Neural cell (in vitro differentiated cells): ENCODE results near the gene NSG1. TPM values are rescaled to one million over a fixed set of nuclear protein-coding genes. Genes with fewer than 3 reads are reported as not detected.

Experiments
- H2AFZ ChIP-seq: fragments of 200-600, 300-800 bp; sonication (generic), shearing (Covaris generic); 2 replicates; pipeline ENCODE4 v1.6.0; 2014; ENCODE audit warnings: low read depth, mild to moderate bottlenecking, antibody characterized with exemption, low read length, moderate library complexity
- H3F3A ChIP-seq: fragments of 200-600 bp; shearing (Covaris generic); 2 replicates; pipeline ENCODE4 v1.6.1; 2016; ENCODE audit warnings: mild to moderate bottlenecking, moderate library complexity, mixed read lengths, antibody characterized with exemption, low read length; ENCODE audit not compliant: insufficient read depth, poor library complexity, severe bottlenecking
- H3K27ac ChIP-seq: fragments of 200-600, 300-800 bp; sonication (generic), shearing (Covaris generic); 2 replicates; pipeline ENCODE4 v1.5.1; 2014; ENCODE audit warnings: mild to moderate bottlenecking, low read length, moderate library complexity
- H3K27me3 ChIP-seq: fragments of 300-800, 200-600 bp; sonication (generic), shearing (Covaris generic); 2 replicates; pipeline ENCODE4 v1.6.0; 2014; ENCODE audit warnings: mild to moderate bottlenecking, low read depth, low read length, moderate library complexity; ENCODE audit not compliant: insufficient read depth
- H3K36me3 ChIP-seq: fragments of 300-800, 200-600 bp; sonication (generic), shearing (Covaris generic); 2 replicates; pipeline ENCODE4 v1.5.1; 2014; ENCODE audit warnings: mild to moderate bottlenecking, antibody characterized with exemption, low read length, moderate library complexity; ENCODE audit not compliant: insufficient read depth
- H3K4me2 ChIP-seq: fragments of 300-800, 200-600 bp; sonication (generic), shearing (Covaris generic); 2 replicates; pipeline ENCODE4 v1.6.0; 2014; ENCODE audit warnings: mild to moderate bottlenecking, low read length
- H3K4me3 ChIP-seq: fragments of 300-800, 200-600 bp; sonication (generic), shearing (Covaris generic); 2 replicates; pipeline ENCODE4 v1.5.1; 2014; ENCODE audit warnings: mild to moderate bottlenecking, low read length, moderate library complexity
- H3K79me2 ChIP-seq: fragments of 200-600 bp; shearing (Covaris generic); replicated peaks from 2 replicates; pipeline ENCODE4 v1.6.0; 2014; ENCODE audit warnings: mild to moderate bottlenecking, low read length, moderate library complexity; ENCODE audit not compliant: insufficient read depth
- H3K9ac ChIP-seq: fragments of 300-800, 200-600 bp; sonication (generic), shearing (Covaris generic); 2 replicates; pipeline ENCODE4 v1.6.1; 2016; ENCODE audit warnings: mild to moderate bottlenecking, low read length, mixed read lengths
- H3K9me2 ChIP-seq: fragments of 200-600 bp; shearing (Covaris generic); 2 replicates; pipeline ENCODE4 v1.6.1; 2016; ENCODE audit warnings: mild to moderate bottlenecking, low read length, mixed read lengths; ENCODE audit not compliant: insufficient read depth
- H3K9me3 ChIP-seq: fragments of 200-600, 300-800 bp; sonication (generic), shearing (Covaris generic); 2 replicates; pipeline ENCODE4 v1.6.1; 2016; ENCODE audit warnings: mild to moderate bottlenecking, mixed run types, low read length, moderate library complexity, mixed read lengths
- H4K20me1 ChIP-seq: fragments of 200-600 bp; shearing (Covaris generic); 2 replicates; pipeline ENCODE4 v1.6.1; 2016; ENCODE audit warnings: mild to moderate bottlenecking, mixed run types; ENCODE audit not compliant: insufficient read depth
- CTCF ChIP-seq: fragments of 450-650 bp; IDR thresholded peaks from 2 replicates; pipeline ENCODE4 v1.5.1; 2014; ENCODE audit warnings: antibody characterized with exemption, mild to moderate bottlenecking, moderate library complexity; ENCODE audit not compliant: poor library complexity, severe bottlenecking
- EP300 ChIP-seq: fragments of 450-650 bp; conservative IDR thresholded peaks from 2 replicates; pipeline ENCODE4 v1.6.1; 2014; ENCODE audit warnings: antibody characterized with exemption, mild to moderate bottlenecking, moderate library complexity; ENCODE audit not compliant: poor library complexity, severe bottlenecking
- EZH2 ChIP-seq: fragments of 200-600, 300-800 bp; shearing (Covaris generic), sonication (generic); IDR thresholded peaks from 2 replicates; pipeline ENCODE4 v1.6.1; 2014; ENCODE audit warnings: antibody characterized with exemption, low read length, borderline replicate concordance, mild to moderate bottlenecking; ENCODE audit not compliant: insufficient read depth, poor library complexity, severe bottlenecking
- MXI1 ChIP-seq: fragments of 450-650 bp; conservative IDR thresholded peaks from 2 replicates; pipeline ENCODE4 v1.6.1; 2014; ENCODE audit warnings: antibody characterized with exemption, mild to moderate bottlenecking; ENCODE audit not compliant: poor library complexity, severe bottlenecking
- POLR2AphosphoS5 ChIP-seq: IDR thresholded peaks from 2 replicates; pipeline ENCODE4 v1.6.1; 2012
- RAD21 ChIP-seq: fragments of 450-650 bp; conservative IDR thresholded peaks from 2 replicates; pipeline ENCODE4 v1.6.1; 2014; ENCODE audit warnings: antibody characterized with exemption, mild to moderate bottlenecking, moderate library complexity
- REST ChIP-seq: IDR thresholded peaks from 2 replicates; pipeline ENCODE4 v1.6.1; 2012; ENCODE audit warnings: borderline replicate concordance
- SMC3 ChIP-seq: fragments of 450-650 bp; conservative IDR thresholded peaks from 2 replicates; pipeline ENCODE4 v1.6.1; 2014; ENCODE audit warnings: antibody characterized with exemption, mild to moderate bottlenecking, moderate library complexity; ENCODE audit not compliant: poor library complexity
- TAF1 ChIP-seq: IDR thresholded peaks from 2 replicates; pipeline ENCODE4 v1.6.1; 2012; ENCODE audit warnings: low read depth
- polyA plus RNA-seq: library from polyadenylated mRNA; depleted of rRNA; stranded (reverse); fragments of >200 nt; gene quantifications from 2 replicates; pipeline ENCODE4 v1.2.3, GENCODE V29; 2014

NSG1 gene
- polyA plus RNA-seq, 1 donor from 2014 or later = 921 TPM

- no peak for TF ChIP-seq RAD21
- TF ChIP-seq REST = no peak
- TF ChIP-seq MXI1 = no peak
- TF ChIP-seq EZH2 = no peak
- no peak for TF ChIP-seq SMC3
- TF ChIP-seq CTCF = no peak
- no peak for TF ChIP-seq EP300
- no peak for TF ChIP-seq POLR2AphosphoS5
- no peak for TF ChIP-seq TAF1
- Histone ChIP-seq H3K9me2 (no peaks in the 10 kb centered on the region), H3K36me3 (peaks cover 10% of the 10 kb centered on the region), H2AFZ (no peak overlapping the region), H3K79me2 (no peaks in the 10 kb centered on the region), H3K9me3 (no peaks in the 10 kb centered on the region), H4K20me1 (no peaks in the 10 kb centered on the region), H3K9ac (no peak overlapping the region), H3K4me3 (no peak overlapping the region), H3K4me2 (no peak overlapping the region), H3F3A (no peaks in the 10 kb centered on the region), H3K27ac (no peak overlapping the region), H3K27me3 (no peaks in the 10 kb centered on the region)
Measured at GRCh38 chr4:4424499-4425115, 37.7 kb downstream of the NSG1 start.

- H3K79me2 ChIP-seq = no peaks in the 10 kb centered on the region
- no peaks in the 10 kb centered on the region for H3K9me2 ChIP-seq
- H3K27ac ChIP-seq = no peak overlapping the region
- H3K4me3 ChIP-seq = no peak overlapping the region
- no peaks in the 10 kb centered on the region for H4K20me1 ChIP-seq
- no peaks in the 10 kb centered on the region for H3F3A ChIP-seq
- H3K9ac ChIP-seq = no peak overlapping the region
- H3K36me3 ChIP-seq = peaks cover 8% of the 10 kb centered on the region
- no peak overlapping the region for H3K4me2 ChIP-seq
- no peak for TF ChIP-seq EP300
- TF ChIP-seq MXI1 = no peak
- TF ChIP-seq RAD21 = no peak
- no peak for TF ChIP-seq CTCF
- TF ChIP-seq REST = no peak
- TF ChIP-seq POLR2AphosphoS5 = no peak
- TF ChIP-seq EZH2 = no peak
- TF ChIP-seq SMC3 = no peak
- TF ChIP-seq TAF1 = no peak
- H2AFZ ChIP-seq = no peak overlapping the region
- no peaks in the 10 kb centered on the region for H3K27me3 ChIP-seq
- H3K9me3 ChIP-seq = no peaks in the 10 kb centered on the region
Measured at GRCh38 chr4:4425119-4425690, 38.3 kb downstream of the NSG1 start.
